Measurements from ENCODE around the gene AP2A2.
"Not testable (repeated sequence)": the region's sequence is repeated elsewhere in the genome, so short reads cannot be mapped to it uniquely, and the experiment has no call there.

The AP2A2 gene

DNA sequence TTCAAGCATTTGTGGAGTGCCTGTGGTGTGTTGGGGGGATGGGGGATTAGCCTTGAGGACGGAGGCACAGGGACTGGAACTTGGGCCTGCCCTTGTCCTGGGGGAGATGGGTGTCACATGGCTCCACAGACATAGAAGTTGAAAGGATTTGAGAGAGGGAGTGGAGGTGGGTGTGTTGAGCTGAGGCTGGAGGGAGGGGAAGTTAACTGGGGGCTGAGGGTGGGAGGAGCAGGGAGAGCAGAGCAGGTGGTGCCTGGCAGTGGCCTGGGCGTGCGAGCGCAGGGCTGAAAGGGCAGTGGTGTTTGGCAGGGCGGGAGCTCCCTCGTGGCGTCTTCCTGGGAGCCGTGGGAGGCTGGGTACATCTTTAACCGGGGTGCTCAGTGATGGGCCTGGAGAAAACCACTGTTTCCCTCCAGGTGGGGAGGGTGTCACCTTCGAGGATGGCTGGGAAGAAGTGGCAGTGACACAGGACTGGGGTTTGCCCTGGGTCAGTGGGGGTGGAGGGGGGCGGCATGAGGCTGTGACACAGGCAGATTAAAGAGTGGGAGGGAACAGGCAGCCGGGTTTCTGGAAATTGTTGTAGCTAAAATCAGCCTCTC, 45.5 kb downstream of the AP2A2 start:
- FAIRE-seq (no peak), DNase-seq (ENCODE audit: insufficient read length, low spot score) (no peak)

DNA sequence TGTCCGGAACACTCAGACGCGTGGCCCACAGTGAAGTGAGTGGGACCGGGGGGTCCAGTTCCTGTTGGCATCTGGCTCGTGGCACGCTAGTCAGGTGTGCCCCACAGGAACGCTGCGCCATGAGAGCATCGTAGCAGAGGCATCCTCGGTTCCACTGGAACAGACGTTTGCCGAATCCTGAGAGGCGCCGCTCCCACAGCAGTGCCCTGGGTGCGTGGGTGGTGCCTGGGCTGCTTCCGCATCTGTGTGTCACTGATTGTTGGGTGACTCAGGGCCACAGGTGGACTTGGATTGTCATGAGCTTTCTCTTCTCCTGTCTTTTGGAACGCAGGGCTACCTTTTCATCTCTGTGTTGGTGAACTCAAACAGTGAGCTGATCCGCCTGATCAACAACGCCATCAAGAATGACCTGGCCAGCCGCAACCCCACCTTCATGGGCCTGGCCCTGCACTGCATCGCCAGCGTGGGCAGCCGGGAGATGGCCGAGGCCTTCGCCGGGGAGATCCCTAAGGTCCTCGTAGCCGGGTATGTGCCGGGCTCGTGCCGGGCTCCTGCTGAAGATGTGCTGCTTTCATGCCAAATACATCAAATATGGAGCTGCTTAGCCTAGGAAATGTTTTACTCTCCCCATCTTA, 46.2 kb downstream of the AP2A2 start:
- DNase-seq (ENCODE audit: insufficient read length, low spot score) (no peak), FAIRE-seq (no peak)

DNA sequence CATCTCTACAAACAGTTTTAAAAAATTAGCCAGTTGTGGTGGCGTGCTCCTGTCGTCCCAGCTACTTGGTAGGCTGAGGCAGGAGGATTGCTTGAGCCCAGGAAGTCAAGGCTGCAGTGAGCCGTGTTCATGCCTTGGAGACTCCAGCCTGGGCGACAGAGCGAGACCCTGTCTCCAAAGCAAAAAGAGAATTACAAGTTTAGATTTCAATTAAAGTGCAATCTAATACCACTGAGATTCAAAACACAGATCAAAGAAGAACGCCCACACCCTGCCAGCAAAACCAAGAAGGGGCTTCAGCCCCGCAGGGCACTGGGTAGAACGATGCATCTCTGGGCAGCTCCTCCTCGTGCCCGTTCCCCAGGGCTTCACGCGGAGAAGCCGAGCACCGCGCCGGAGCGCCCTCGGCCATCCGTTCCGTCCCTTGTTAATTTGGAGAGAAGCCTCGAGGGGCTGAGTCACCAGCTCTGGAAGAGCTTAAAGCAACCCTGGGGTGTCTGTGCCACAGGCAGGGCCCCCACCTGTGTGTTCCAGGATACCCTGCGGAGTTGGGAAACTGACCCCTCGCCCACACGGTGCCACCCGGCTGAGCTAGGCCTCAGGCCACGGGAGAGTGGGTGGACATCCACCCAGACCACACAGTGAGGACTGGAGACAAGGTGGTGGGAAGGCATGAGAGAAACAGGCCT, 47.0 kb downstream of the AP2A2 start:
- FAIRE-seq (no peak), DNase-seq (ENCODE audit: insufficient read length, low spot score) (no peak)

DNA sequence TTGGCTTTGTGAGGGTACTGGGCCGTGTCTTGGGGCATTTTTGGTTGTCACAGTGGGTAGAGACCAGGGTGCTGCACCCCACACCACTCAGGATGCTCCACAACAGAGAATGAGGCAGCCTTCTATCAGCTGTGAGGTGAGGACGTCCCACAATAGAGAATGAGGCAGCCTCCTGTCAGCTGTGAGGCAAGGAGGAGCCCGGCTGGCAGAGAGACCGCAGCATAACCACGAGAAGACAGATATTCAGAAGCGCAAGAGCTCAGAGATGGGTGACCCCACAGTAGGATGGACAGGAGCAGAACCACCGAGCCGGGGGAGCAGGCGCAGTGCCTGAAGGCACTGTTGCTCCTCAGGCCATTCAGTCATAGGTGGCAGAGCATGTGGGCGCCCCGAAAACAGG, 47.6 kb downstream of the AP2A2 start:
- DNase-seq (ENCODE audit: insufficient read length, low spot score) (no peak), FAIRE-seq (no peak)

- FAIRE-seq; DNase-seq (ENCODE audit: insufficient read length, low spot score): not testable (repeated sequence)
Measured at GRCh38 chr11:975376-975775, 49.7 kb downstream of the AP2A2 start.

GRCh38 chr11:975827-976226, 50.2 kb downstream of the AP2A2 start:
- FAIRE-seq (no peak), DNase-seq (ENCODE audit: insufficient read length, low spot score) (no peak)

DNA sequence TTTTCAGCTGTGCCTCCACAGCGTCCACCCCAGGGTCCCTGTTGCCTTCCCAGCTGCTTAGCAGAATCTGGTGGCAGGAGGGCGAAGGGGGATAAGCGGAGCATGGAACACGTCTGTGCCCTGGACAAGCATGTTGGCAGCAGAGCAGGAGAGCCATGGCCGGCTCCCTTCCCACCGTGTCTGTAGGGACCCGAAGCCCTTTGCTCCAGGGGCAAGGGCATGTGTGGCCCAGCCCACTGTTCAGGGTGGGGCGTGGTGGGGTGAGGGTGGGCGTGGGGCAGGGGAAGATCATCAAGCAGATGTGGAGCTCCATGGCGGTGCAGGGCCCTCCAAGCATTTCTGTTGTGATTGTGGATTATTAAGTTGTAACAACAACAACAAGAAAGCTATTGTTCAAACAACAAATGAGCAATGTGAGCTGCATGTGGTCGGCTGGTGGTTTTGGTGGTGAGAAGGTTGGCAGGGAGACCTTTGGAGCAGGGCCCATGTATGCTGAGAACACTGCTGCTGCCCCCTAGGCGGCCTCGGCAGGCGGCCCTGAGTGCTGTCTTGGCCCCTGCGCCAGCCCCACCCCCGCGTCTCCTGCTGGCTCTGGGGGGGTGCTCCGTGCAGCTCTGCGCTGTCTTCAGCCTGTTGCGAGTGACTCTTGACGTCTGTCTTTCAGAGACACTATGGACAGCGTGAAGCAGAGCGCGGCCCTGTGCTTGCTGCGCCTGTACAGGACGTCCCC, 50.9 kb downstream of the AP2A2 start:
- DNase-seq (ENCODE audit: insufficient read length, low spot score) = no peak

DNA sequence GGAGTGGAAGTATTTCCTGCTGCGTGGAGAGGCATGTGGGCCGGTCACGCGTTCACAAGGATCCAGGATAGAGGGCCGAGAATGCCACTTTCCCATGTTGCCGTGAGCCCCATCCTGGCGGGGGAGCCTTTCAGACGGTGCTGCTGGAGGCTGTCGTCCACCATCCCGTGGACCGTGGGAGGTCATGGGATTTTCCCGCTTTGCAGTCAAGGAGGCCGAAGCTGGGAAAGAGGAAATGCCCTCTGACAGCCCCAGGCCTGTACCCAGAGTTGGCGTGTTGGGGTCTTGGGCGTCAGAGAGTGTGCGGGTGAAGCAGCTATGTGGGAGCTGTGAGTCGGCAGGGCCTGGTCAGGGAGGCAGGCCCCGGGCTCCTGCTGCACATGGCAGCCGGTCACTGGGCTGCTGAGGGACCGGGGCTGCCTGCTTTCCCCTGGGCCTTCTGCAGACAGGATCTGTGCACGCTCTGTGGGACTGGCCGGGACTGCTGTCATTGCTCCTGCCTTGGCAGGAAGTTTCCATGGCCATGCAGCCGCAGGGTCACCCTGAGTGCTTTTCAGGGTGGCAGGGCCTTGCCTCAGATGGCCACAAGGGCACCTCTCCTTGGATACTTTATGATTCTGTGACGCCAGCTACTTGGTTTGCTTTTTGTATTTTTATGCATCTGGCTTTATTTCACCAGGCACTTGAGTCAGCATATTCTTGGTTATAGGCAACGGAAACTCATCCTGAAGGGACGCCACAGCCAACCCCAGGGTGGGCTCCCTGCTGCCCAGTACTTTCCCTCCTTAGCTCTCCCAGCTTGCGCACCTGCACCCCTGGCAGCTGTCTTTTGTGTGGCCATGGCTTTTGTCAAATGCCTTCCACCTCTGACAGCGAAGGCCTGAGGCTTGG, 52.4 kb downstream of the AP2A2 start:
- FAIRE-seq (no peak), DNase-seq (ENCODE audit: insufficient read length, low spot score) (no peak)

More for the DNA sequence above, 50.9 kb downstream of the AP2A2 start:
- FAIRE-seq = no peak

GRCh38 chr11:978781-979180, 53.1 kb downstream of the AP2A2 start:
- no peak for DNase-seq (ENCODE audit: insufficient read length, low spot score)
- FAIRE-seq = no peak

DNA sequence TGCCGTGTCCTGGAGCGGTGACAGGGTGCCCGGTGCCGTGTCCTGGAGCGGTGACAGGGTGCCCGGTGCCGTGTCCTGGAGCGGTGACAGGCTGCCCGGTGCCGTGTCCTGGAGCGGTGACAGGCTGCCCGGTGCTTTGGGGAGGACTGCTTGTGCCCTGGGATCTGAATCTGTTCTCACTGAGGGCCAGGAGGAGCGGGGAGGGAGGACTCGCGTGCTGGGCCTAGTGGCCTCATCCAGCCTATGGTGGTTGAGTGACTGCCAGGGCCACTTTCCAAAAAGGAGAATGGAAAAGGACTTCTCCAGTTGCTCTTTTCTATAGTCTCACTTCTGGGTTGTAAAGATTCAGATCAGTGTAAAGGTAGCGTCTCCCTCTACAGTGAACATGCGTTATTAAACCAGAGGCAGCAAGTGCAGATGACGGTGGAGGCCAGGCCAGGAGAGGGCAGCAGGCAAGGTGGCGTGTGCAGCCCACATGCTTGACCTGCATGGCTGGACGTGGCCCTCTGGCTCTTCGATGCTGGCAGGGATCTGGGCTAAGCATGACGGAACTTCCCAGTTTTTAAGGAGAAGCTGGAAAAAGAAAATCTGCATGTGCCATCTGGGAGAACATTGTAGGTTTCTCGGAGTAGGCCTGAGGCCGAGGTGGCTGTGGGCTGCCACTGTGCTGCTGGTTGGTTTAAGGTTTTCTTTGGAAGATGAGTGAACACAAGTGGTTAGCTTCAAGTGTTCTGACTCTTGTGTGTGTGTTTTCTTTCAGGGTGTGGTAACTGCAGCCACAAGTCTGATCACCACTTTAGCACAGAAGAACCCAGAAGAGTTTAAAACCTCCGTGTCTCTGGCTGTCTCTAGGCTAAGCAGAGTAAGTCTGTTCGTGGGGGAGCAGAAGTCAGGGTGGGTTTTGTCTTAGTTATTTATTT, 55.0 kb downstream of the AP2A2 start:
- FAIRE-seq (no peak), DNase-seq (ENCODE audit: insufficient read length, low spot score) (no peak)

DNA sequence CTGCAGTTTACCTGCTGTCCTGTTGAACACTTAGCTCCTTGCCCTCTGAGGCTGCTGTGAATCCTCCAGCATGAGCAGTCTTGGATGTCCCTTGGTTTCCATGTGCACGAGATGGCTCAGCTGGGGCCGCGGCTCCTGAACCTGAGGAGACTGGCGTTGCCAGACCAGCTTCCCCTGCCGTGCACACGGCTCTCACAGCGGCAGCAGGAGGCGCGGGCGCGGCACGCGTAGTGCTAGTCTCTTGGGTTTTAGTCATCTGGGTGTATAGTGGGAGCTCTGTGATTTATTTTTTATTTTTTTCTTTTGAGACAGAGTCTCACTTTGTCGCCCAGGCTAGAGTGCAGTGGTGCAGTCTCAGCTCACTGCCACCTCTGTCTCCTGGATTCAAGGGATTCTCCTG, 56.1 kb downstream of the AP2A2 start:
- no peak for FAIRE-seq
- DNase-seq (ENCODE audit: insufficient read length, low spot score) = no peak

DNA sequence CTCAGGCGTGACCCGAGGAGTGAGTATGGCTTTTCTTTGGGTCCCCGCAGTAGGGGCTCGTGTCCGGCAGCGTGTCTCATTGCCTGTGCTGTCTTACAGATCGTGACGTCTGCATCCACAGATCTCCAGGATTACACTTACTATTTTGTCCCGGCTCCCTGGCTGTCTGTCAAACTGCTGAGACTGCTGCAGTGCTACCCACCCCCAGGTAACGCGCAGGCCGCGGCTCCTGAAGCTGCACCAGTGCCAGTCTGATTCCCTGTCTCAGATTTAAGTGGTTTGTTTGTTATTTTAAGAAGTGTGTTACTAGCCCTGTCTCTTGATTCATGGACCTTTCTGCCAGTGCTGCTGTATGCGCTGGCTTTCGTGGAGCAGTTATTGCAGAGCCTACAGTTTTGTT, 58.9 kb downstream of the AP2A2 start:
- DNase-seq (ENCODE audit: insufficient read length, low spot score) = no peak
- no peak for FAIRE-seq

DNA sequence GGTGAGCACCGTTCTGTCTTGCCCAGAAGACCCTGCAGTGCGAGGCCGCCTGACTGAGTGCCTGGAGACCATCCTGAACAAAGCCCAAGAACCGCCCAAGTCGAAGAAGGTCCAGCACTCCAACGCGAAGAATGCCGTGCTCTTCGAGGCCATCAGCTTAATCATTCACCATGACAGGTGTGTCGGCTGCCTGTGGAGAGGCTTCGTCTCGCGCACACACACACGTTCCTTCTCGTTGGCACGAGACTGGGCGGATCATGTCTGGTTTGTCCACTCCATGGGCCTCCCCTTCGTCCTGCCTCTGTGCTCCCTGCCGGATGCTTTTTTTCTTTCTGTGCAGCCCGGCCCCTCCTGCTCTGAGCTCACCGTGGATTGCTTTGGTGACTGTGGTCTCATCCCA, 59.7 kb downstream of the AP2A2 start:
- FAIRE-seq = no peak
- no peak for DNase-seq (ENCODE audit: insufficient read length, low spot score)

- FAIRE-seq = no peak
Measured at GRCh38 chr11:985848-986247, 60.2 kb downstream of the AP2A2 start.

DNA sequence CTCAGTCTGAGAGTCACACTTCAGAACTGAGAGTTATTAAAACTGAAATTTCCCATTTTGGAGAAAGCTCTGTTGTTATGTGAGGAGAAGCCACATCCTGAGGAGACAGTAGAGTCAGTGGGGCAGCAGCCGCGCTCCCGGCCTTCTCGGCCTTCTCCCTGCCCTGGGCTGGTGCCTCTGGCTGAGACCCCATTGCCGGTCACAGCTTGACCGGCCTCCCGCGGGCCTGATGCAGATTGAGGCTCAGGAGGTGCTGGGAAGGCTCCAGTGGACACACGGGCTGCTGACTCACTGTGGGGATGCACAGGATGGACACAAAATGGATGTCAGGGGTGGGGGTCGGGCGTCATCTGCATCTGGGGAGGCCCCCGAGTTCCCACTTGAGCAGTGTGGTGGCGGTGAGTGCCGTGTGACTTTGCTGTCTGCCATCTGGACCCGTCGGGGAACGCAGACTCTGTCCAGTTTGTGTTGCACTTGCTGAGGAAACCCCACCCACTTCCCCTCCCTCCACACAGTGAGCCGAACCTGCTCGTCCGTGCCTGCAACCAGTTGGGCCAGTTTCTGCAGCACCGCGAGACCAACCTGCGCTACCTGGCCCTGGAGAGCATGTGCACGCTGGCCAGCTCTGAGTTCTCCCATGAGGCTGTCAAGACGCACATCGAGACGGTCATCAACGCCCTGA, 60.7 kb downstream of the AP2A2 start:
- FAIRE-seq (no peak), DNase-seq (ENCODE audit: insufficient read length, low spot score) (no peak)

More at GRCh38 chr11:985848-986247, 60.2 kb downstream of the AP2A2 start:
- no peak for DNase-seq (ENCODE audit: insufficient read length, low spot score)

- FAIRE-seq = no peak
- DNase-seq (ENCODE audit: insufficient read length, low spot score) = no peak
Measured at GRCh38 chr11:986952-987305, 61.3 kb downstream of the AP2A2 start.

GRCh38 chr11:987671-988070, 62.0 kb downstream of the AP2A2 start:
- no peak for FAIRE-seq

GRCh38 chr11:990101-990500, 64.4 kb downstream of the AP2A2 start:
- FAIRE-seq (no peak), DNase-seq (ENCODE audit: insufficient read length, low spot score) (no peak)

More at GRCh38 chr11:987671-988070, 62.0 kb downstream of the AP2A2 start:
- no peak for DNase-seq (ENCODE audit: insufficient read length, low spot score)

DNA sequence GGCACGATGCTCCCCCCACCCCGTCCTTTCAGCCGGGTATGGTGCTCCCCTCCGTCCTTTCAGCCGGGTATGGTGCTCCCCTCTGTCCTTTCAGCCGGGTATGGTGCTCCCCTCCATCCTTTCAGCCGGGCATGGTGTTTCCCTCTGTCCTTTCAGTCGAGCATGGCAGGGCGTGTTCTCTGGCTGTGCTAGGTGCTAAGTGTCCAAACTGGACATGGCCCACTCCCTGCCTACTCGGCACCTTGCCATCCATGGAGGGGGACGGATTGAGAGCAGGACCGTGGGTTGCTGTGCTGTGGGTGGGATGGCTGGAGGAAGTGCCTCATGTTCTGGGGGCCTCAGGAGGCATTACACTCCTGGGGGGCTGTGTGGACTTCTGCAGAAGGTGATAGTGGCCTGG, 65.4 kb downstream of the AP2A2 start:
- FAIRE-seq (no peak), DNase-seq (ENCODE audit: insufficient read length, low spot score) (no peak)

Measured in GM19239 (cell line).